Right ventricle myocardium inferior (tissue), 1 donor: ENCODE measurements around the gene EIF5. TPM values are rescaled to one million over a fixed set of nuclear protein-coding genes. Genes with fewer than 3 reads are reported as not detected.
"Not testable (repeated sequence)": the region's sequence is repeated elsewhere in the genome, so short reads cannot be mapped to it uniquely, and the experiment has no call there.

Source experiments
- ATAC-seq: fragments of 200-7000 bp; cut with Tn5 transposase; one replicate; pipeline ENCODE4 v1.9.1; 2020; ENCODE audit warnings: mild to moderate bottlenecking, moderate library complexity
- DNase-seq: peaks from one replicate; pipeline ENCODE4 v3.0.0; 2021; ENCODE audit errors: missing footprints
- intact Hi-C: fragments of 100-400 bp; cut with DNase I; formaldehyde crosslinking; loops from one replicate; pipeline ENCODE4 v1.11.0; 2022
- total RNA-seq: library from RNA; stranded (reverse); fragmentation: NEBNext Ultra II Directional; extraction: Animal tissue kit (Norgen Biotek cat#: 25700); gene quantifications from one replicate; pipeline ENCODE4 v1.2.1, GENCODE V29; 2021
- donor health status: DM: no; HTN: yes; CAD: no; lungs with severe emphysema.

EIF5 gene
- total RNA-seq, 1 donor from 2014 or later: 252 TPM

DNA sequence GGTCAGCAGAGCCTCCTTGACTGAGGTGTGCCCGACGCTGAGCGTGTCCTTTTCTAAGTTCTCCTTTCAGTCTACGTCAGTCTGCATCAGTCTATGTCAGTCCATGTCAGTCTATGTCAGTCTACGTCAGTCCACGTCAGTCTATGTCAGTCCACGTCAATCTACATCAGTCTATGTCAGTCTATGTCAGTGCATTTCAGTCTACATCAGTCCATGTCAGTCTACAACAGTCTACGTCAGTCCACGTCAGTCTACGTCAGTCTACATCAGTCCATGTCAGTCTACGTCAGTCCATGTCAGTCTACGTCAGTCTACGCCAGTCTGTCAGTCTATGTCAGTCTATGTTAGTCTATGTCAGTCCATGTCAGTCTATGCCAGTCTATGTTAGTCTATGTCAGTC, 15.9 kb downstream of the EIF5 start:
- intact Hi-C loops: no loop called here
- no peak for DNase-seq
- no peak for ATAC-seq

DNA sequence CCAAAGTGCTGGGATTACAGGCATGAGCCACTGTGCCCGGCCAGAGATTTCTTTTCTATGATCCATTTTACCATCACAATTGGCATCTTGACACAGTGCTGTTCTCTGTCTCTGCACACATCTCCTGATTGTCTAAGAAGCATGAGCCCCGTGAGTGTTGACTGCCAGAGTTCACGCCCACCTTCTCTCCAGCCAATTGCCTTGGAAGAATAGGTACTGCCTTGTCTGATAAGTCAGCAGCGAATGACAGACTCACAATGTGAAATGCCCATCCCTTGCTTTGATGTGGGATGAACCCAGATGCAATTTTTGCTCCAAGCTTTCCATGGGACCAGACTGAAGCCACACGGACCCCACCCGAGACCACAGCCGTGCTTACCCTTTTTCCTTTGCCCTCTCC, 19.3 kb downstream of the EIF5 start:
- intact Hi-C loops: no loop called here
- no peak for ATAC-seq
- DNase-seq: no peak

DNA sequence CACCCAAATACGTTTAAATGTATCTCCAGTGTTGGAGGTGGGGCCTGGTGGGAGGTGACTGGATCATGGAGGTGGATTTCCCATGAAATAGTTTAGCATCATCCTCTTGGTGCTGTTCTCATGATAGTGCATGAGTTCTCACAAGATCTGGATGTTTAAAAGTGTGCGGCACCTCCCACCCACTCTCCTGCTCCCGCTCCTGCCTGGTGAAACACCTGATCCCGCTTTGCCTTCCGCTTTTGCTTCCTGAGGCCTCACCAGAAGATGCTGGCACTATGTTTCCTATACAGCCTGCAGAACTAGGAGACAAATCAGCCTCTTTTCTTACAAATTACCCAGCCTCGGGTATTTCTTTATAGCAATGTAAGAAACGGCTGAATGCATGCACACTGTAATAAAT, 20.1 kb downstream of the EIF5 start:
- no peak for ATAC-seq
- intact Hi-C loops: no loop called here
- DNase-seq: no peak

DNA sequence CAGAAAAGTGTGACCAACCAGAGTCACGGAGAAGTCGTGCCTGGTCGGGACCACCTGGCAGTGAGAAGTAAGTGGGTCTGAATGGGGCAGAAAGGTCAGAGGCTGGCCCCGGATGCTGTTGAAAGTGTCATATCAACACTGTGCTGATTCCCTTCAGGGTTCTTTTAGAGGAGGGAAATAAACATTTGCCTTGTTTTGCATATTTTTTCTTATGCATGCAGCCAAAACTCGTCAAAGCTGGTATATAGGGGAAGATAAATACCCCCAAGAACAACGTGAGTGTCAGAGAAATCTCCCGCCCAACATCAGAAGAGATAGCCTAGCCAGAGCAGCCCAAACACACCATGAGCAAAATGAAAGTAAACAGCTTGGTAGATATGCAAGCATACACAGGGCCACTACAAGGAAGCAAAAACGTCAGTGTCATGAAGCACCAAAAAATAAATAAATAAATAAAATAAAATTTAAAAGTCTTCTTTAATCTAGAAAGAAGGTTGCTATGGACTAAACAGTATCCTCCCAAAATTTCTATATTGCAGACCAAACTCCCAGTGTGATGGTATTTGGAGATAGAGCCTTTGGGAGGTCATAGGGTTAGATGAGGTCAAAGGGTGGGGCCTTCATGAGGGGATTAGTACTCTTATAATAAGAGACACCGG, 22.1 kb downstream of the EIF5 start:
- intact Hi-C loops: no loop called here
- ATAC-seq (peak; percentile 44), DNase-seq (no peak)

DNA sequence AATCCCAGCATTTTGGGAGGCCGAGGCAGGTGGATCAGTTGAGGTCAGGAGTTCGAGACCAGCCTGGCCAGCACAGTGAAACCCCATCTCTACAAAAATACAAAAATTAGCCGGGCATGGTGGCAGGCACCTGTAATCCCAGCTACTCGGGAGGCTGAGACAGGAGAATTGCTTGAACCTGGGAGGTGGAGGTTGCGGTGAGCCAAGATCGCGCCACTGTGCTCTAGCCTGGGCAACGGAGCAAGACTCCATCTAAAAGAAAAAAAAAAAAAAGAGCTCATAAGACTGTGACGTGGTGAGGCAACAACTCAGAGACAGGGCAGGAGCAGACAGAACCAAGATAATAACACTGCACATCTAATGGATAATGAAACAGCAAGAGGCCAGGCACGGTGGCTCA, 23.5 kb downstream of the EIF5 start:
- intact Hi-C loops, DNase-seq, ATAC-seq: not testable (repeated sequence)

DNA sequence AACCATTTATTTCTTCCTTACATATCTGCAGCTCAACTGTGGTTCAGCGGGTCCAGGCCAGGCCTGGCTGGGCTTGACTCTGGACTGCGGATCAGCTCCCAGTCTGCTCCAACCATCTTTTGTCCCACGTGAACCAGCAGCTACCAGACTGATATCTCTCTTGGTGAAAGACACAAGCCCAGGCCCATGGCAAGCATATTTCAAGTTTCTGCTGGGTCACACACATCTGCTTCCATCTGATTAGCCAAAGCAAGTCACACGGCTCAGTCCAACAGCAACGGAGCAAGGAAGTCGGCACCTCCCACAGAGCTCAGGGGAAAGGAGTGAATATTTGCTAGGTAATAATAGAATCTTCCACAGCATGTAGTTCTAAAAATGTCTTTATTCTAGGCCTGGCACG, 26.5 kb downstream of the EIF5 start:
- ATAC-seq (no peak), DNase-seq (no peak)
- intact Hi-C loops: no loop called here

DNA sequence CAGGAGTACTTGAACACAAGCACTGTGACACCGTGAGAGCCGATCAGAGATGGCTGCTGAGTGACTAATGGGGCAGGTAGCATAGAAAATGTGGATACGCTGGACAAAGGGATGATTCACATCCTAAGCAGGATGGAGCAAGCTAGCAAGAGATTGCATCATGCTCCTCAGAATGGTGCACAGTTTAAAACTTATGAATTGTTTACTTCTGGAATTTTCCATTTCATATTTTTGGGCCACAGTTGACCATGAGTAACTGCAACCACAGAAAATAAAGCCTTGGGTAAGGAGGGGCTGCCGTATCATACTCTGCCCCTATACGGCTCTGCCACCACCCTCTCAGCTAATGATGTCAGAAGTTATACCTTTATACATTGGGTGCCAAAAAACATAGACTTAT, 27.8 kb downstream of the EIF5 start:
- DNase-seq (no peak), ATAC-seq (no peak)
- intact Hi-C loops: no loop called here

DNA sequence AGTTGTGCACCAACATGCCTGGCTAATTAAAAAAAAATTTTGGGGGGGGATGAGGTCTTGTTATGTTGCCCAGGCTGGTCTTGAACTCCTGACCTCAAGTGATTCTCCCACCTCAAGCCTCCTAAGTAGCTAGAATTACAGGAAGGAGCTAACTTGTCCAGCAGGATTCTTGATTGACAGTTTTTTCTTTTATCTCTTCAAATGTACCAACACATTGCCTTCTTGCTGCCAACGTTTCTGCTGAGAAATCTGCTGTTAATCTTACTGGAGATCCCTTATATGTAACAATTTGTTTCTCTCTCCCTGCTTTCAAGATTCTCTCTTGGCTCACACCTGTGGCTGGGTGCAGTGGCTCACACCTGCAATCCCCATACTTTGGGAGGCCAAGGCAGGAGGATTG, 28.7 kb downstream of the EIF5 start:
- intact Hi-C loops: no loop called here
- DNase-seq (no peak), ATAC-seq (no peak)

DNA sequence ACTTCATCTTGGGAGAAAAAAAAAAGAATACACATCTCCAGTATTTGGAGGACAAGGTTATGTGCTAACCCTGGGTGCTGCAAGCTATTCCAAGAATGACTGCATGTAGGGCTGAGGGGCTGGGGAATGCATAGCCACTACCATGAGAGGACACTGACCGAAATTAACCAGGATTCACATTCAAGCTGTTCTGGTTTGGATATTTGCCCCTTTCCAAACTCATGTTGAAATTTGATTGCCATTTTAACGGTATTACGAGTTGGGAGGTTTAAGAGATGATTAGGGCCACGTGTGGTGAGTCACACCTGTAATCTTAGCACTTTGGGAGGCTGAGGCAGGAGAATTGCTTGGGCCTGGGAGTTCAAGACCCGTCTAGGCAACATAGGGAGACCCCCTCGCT, 32.7 kb downstream of the EIF5 start:
- DNase-seq (no peak), ATAC-seq (no peak)
- intact Hi-C loops: no loop called here

DNA sequence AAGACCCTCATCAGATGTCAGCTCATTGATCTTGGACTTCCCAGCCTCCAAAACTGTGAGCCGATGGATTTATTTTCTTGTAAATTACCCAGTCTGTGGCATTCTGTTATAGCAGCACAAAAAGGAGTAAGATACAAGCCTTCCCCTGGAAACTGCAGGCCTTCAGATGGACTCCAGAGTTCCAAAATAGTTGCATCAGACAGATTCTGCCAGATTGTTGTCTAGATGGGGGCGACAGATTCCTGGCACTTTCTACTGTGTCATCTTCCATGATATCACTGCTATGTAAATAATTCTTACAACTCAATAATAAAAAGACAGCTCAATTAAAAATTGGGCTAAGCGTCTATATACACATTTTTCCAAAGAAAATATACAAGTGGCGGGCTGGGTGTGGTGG, 34.0 kb downstream of the EIF5 start:
- intact Hi-C loops: no loop called here
- DNase-seq (no peak), ATAC-seq (no peak)

DNA sequence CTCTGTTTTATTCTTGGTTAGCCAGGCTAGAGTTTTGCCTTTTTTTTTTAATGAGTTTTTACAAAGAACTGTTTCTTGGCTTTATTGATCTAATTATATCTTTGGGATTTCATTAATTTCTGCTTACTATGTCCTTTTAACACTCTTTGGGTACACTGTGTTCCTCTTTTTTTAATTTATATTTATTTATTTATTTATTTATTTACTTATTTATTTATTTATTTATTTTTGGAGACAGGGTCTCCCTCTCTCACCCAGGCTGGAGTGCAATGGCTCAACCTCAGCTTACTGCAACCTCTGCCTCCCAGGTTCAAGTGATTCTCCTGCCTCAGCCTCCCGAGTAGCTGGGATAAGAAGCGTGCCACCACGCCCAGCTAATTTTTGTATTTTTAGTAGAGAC, 36.0 kb downstream of the EIF5 start:
- no peak for ATAC-seq
- intact Hi-C loops: no loop called here
- DNase-seq: no peak

DNA sequence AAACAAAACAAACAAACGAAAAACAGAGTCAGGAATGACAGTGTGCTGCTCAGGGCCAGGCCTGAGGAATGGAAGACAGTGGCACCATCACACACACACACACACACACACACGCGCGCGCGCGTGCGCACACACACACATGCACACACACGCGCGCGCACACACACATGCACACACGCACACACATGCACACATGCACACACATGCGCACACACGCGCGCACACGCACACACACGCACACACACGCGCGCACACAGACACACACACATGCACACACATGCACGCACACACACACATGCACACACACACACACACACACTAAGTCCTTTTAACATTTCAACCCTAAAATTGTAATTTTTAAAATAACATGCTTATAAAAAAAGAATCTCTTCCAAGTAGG, 38.0 kb downstream of the EIF5 start:
- intact Hi-C loops: no loop called here
- ATAC-seq (no peak), DNase-seq (no peak)

DNA sequence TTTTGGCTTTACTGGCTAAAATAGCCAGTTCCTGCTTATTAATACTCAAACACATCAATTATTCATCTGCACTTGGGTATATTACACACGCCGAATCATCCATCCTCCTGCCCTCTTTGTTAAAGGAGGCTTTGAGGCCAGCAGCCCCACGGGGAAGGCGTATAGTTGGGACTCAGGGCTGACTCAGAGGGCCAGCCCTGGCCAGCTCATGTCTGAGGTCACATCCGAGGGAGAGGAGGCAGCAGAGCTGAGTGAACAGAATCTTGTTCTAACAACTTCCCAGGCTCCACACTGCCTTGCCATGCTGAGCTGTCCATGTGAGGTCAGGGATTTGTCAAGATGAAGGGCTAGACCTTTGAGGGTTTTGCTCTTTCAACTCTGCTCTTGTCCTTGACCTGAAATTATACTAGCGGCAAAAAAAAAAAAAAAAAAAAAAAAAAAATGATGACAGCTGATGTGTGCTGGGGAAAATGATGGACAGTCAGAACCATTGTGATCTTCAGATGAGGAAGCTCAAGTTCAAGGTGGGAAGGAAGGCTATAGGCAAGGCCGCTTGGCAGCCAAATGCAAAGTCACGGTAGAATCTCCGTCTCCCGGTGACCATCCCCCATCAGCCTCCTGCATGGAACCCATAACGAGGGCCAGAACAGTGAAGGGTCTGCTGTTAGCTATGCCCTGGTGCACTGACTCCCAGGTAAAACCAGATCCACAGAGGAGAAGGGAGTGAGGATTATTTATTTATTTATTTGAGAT, 38.7 kb downstream of the EIF5 start:
- intact Hi-C loops: no loop called here
- no peak for DNase-seq
- no peak for ATAC-seq

DNA sequence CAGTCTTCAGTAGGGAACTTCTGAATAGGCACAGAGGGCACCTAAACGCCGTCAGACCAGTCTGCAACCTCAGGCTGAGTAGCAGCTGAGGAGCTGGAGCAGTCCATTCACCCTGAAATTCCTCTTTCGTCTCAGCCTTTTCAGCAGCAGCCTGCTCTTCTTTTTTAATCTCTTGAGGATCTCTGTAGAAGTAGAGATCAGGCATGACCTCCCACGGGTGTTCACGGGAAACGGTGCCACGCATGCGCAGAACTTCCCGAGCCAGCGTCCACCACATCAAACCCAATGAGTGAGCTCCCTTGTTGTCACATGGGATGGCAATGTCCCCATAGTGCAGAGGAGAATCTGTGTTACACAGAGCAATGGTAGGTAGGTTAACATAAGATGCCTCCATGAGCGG, 40.1 kb downstream of the EIF5 start:
- DNase-seq (no peak), ATAC-seq (no peak)
- intact Hi-C loops: no loop called here

DNA sequence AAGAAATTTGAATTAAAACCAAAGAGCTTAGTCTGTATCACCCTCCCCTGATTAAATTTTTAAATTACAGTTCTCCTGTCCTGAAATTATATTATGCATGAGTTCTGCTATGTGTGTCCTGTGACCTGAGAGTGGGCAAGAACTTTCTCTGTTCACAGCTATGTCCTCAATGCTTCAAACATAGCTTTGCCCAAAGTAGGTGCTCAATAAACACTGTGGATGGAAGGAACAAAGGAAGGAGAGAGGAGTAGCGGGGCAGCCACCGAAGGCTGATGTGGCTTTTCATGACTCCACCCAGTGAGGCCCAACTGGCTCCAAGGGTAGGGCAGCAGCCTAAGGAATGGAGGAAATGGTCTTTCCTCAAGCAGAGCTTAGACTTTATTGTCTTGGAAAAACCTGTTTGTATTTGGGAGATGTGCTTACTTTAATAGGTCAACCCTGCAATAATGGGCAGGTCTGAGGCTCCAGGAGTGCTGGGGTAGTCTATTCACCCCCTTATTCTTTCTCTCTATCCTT, 43.5 kb downstream of the EIF5 start:
- ATAC-seq (no peak), DNase-seq (no peak)
- intact Hi-C loops: no loop called here

DNA sequence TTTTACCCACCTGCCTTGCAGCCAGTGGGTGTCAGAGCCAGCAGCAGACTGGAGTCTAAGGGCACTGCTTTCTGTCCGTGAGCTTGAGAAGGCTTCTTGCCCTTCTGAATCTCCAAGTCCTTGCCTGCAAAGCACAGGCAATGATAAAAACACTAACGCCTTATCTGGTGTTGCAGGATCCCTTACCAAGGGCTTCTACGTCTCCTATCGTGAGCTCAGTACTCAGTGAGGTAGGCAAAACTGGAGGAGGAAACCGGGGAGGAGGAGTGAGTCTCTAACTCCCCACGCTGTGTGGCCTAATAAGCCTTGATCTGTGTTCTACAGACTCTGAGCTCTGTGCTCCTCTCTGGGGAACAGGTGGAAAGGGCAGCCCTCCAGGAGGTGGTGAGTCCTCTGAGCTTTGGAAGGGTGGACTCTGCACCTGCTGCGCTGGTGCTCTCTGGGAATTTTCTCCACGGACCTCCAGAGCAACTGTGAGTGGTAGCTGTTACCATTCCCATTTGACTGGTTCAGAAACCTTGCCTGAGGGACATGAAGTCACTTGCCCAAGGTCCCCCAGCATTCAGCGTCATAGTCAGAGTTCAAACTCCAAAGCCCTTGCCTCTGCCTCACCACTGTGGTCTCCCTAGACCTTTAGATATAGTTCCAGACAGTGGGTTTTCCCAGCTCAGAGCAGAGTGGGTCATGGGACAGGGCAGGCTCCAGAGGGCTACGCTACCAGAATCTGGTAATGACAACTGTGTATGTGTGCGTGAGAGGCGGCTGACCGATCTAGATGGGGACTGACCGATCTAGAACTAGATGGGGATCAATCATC, 44.2 kb downstream of the EIF5 start:
- DNase-seq (no peak), ATAC-seq (peak; percentile 26)
- intact Hi-C loops: no loop called here

DNA sequence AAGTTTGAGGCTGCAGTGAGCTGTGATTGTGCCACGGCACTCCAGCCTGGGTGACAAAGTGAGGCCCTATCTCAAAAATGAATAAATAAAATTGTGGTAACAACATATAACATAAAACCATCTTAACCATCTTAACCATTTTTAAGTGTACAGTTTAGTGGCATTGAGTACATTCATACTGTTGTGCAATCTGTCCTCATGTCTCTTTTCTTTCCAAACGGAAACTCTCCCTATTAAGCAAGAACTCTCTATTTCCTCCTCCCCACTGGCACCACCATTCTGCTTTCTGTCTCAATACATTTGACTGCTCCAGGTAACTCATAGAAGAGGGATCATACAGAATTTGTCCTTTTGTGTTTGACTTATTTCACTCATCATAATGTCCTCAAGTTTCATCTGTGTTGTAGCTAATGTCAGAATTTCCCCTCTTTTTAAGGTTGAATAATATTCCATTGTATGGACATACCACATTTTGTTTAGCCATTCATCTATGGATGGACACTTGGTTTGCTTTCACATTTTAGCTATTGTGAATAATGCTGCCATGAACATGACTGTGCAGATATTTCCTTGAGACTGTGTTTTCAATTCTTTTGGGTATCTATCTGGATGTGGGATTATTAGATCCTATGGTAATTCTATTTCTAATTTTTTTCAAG, 46.8 kb downstream of the EIF5 start:
- ATAC-seq (no peak), DNase-seq (no peak)
- intact Hi-C loops: no loop called here

DNA sequence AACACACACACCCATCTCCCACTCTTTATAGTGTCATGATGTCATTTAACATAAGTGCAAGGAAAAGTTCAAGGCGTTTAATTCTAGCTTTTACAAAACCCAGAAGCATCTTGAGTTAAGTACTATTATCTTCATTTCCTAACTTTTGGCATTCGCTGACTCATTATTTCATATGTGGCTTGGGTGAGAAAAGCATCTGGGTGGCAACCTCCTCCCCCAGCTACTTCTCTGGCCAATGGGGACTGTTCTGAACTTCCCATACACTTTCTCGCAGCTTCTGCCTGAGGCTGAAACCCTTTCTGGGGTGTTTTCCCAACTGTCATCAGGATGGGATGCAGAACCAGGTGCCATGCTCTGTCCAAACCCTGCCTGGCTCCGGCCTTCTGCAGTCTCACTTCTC, 48.3 kb downstream of the EIF5 start:
- intact Hi-C loops: no loop called here
- DNase-seq (no peak), ATAC-seq (no peak)

DNA sequence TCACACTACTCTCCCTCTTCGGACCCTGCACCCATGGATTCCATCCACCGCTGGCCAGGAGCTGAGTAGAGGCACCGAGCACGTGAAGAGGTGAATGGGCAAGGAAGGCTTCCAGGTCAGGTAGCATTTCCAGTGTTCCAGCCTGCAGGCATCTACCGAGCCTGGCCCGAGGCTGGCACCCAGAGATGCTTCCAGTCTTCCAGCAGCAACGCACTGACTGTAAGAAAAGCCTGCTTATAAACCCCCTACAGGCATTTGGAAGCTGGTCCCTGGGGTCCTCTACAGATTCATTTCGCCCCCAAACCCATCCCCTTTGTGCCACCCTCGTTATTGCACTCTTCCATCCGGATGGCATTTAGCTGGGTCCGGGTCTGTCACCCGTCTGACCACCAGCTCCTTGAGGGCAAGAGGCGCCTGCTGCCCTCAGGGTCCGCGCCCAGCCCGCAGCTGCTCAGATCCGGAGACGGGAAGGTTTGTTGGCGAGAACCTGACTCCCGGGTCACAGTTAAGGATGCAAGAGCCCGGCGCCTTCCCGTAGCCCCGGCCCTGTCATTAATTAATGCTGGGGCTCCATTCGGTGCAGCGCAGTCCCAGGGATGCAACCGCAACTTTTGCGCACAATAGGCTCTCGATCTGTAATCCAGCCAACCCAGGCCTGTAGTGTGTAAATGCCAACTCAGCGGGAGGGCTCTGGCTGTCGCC, 50.6 kb downstream of the EIF5 start:
- no peak for DNase-seq
- intact Hi-C loops: loop anchor here (2.0 kb wide), 1 partner anchor 50 kb away; the partner anchor contains the start of gene EIF5
- ATAC-seq: peak; percentile 26
